Prostate gland (tissue), 2 donors: ENCODE measurements around the gene COL4A6.

Source experiments
- CTCF ChIP-seq, 4 experiments: fragments of 200-600 bp in 2 of 4; fragments of 450-650 bp in 2 of 4; sonication (generic) in 2 of 4; IDR thresholded peaks; 1 replicate in 3 of 4; 2 replicates in 1 of 4; pipeline ENCODE4 v1.5.1; 2016 to 2019; ENCODE audit warnings: antibody characterized with exemption in 4 of 4, mild to moderate bottlenecking in 2 of 4, moderate library complexity in 2 of 4
- POLR2A ChIP-seq: fragments of 450-650 bp; IDR thresholded peaks from one replicate; pipeline ENCODE4 v1.6.1; 2016; ENCODE audit warnings: antibody characterized with exemption, mild to moderate bottlenecking
- POLR2AphosphoS5 ChIP-seq: sonication (generic); formaldehyde crosslinking; IDR thresholded peaks from one replicate; pipeline ENCODE4 v1.6.1; 2017; ENCODE audit warnings: antibody characterized with exemption

DNA sequence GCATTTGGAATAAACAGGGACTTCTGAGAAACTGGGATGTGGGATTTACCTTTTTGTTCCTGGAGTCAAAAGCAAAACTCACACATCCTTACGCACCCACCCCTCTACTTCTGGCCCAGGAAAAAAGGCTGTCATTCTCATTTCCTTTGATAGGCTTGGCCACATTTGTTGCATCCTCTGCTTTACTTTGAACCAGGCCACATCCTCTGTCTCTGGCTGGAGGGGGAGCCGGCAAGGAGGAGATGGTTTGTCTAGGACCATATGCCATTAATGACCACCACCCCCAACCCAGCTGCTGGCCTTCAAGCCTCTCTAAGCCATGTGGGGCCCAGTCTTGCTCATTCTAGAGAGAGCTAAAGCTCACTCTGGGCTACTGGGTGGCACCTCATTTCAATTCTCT lies 282.1 kb downstream of the COL4A6 start:
- TF ChIP-seq CTCF (IDR thresholded peaks at IDR 0.05) (no peak), POLR2A (no peak), POLR2AphosphoS5 (no peak)
